UCSD-AML1 (cell line): ENCODE data around the gene GAL3ST3.

Source experiments
- DNase-seq: peaks from one replicate; lab custom pipeline; 2025; ENCODE audit not compliant: unreplicated experiment; lab: John Stamatoyannopoulos, UW

The GAL3ST3 gene

DNA sequence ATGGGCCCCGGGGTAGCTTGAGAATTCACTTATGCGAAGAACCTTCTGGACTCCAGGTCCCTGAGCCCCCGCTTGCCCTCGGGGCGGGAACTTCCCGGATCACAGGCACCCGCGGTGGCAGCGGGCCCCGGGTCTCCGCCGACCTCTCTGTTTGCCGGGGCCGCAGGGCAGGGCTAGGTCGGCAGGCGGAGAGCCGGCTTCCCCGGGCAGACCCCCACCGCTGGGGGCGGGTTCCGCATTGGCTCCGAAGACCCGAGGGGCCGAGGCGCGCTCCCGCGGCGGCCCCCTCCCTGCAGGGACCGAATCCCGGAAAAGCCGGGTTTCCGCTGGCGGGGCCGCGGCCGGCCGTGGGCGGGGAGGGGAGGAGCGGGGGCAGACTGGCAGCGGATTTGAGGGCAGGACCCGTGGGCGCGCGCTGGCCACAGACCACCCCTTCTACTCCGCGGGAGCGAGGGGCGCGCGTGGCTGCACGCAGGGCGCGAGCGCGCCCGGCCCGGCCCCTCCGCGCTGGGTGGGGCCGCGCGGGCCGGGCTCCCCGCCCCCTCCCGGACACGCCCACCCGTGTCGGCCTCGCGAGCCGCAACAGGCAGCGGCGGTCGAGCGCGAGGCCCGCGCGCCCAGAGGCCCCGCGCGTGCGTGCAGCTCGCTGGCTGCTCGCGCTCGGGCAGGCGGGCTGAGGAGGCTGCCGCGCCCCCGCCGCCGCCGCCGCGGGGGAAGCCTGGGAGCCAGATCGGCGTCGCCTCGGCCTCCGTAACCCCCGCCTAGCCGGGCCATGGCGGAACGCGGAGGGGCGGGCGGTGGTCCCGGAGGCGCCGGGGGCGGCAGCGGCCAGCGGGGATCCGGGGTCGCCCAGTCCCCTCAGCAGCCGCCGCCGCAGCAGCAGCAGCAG, 21.0 kb upstream of the GAL3ST3 start, which contains the start of gene PACS1:
PACS1 (plus strand) TSS at position 558 of the 889 bp plus-strand sequence; CDS start at position 773, 215 bp downstream.
- peak; percentile 88 for DNase-seq

DNA sequence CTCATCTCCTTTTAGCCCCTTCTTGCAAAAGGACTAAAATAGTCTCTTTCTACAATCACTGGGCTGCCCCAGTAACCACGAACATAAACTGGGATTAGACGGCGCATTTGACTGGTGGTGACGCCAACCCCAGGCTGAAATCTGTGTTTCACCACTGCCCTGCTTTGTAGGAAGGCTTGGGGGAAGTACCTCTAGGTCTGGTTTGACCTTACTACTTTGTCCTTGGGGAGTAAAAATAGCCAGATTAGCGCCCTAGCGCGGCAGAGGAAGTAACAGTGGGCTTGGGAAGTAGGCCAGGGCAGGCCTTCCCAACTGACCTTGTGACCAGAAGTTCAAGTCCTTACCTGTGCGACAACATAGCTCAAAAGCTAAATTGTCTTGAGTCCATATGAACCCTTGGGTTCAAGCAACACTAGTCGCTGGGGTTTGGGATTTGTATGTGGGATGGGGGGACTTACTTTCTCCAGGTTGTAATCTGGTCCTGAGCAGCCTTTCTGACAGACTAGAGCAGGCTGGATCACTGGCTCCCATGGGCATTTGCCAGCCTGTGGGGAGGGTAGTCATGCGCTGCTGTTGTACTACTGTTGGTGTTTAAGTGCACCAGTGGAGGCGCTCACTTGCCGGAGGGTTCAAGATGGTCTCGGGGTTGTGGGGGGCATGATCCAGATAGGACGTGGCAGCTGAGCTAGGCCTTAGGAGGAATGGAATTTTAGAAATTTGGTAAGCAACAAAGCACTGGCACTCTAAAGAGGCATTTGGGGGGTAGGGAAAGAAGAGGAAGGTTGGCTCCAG, 20.2 kb upstream of the GAL3ST3 start:
- peak; percentile 62 for DNase-seq

DNA sequence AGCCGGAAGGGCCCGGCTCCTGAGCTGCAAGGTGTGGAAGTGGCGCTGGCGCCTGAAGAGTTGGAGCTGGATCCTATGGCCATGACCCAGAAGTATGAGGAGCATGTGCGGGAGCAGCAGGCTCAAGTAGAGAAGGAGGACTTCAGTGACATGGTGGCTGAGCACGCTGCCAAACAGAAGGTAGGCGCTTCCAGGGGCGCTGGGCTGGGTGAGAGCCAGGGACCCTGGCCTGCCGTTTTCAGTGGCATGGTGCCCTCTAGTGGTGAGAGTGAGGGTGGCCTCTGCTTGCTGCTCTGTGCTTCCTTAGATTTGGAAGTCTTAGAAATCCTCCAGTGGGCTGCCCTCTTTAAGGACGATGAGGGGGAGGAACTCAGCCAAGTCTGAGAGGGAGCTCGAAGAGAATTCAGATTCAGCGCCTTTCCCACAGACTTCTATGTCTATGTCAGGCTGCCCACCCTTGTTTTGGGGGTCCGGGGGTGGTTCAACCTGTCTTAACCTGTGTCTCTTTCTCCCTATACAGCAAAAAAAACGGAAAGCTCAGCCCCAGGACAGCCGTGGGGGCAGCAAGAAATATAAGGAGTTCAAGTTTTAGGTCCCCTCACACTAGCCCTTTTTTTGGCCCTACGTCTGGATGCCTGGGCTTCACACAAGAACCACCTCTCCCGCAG, 19.3 kb upstream of the GAL3ST3 start:
- peak; percentile 68 for DNase-seq

DNA sequence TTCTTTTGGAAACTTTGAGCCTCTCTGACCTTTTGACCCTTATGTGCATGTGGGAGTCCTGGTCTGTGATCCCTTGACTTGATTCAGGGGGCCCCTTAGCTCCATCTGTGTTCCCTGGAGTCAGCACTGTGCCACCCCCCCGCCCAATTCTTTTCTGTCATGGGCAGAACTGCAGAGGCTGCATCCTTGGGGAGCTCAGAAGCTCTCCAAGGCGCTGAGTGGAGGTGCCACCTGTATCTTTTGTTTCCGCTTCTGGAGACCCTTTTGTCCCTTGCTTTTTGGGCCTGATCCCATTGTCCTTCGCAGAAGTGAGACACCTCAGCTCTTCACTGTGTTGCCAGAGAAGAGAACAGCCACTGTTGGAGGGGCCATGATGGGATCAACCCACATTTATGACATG, 18.7 kb upstream of the GAL3ST3 start:
- DNase-seq = no peak

DNA sequence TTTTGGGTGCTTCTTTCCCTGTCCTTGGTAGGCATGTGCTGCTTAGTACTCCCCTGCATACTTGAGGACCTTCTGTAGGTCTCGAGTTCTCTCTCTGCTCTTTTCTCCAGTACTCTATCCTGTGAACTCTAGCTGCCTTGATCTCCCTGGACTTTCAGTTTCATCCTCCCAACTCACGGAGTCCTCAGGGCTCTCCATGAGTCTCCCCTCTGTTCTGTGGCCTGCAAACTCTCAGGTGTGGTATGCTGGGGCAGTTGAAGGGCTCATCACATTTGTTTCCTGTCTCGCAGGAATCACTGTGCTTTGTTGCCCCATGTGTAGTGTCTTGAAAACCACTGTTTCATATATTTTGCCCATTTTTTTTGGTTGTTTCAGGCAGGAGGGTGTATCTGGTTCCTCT, 17.8 kb upstream of the GAL3ST3 start:
- DNase-seq = no peak

DNA sequence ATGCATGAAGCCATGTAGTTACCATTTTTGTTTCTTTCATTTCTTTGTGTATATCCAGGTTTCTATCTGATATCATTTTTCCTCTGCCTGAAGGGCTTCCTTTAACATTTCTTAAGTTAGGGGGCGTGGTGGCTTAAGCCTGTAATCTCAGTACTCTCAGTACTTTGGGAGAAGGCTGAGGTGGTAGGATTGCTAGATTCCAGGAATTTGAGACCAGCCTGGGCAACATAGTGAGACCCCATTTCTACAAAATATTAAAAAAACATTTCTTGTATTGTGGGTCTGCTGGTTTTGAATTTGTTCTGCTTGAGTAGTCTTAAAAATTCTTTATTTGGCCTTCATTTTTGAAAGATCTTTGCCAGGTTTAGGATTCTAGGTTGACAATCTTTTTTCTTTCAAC, 15.6 kb upstream of the GAL3ST3 start:
- no peak for DNase-seq

DNA sequence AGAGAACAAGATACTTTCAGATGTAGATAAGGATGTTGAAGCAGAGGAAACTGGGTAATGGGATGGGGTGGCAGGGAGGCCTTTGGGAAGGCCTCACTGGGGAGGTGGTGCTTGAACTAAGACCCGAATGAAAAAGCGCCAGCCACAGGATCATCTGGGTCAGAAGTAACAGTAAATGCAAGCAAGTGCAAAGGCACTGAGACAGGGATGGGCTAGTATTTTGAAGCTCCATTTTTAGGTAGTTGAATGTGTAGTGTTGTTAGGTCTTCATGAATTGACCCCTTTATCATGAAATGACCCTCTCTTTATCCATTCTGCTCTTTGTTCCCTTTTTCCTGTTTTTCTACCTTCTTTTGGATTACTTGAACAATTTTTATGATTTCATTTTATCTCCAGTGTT, 14.9 kb upstream of the GAL3ST3 start:
- DNase-seq = no peak

DNA sequence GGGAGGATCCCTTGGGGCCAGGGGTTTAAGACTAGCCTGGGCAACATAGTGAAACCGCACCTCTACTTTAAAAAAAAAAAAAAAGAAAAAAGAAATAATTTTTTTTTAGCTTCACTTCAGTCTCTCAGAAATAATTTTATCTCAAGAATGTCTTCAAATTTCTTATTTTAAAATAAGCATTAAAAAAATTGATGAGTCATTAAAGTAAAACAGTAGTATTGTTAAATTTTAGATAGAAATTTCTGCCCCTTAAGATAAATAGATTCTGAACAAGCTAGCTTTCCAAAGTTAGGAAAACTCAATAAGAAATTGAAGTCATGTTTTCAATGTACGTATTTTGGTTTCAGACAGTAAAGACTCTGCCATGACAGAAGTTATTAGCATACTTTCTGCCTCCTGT, 13.4 kb upstream of the GAL3ST3 start:
- no peak for DNase-seq

DNA sequence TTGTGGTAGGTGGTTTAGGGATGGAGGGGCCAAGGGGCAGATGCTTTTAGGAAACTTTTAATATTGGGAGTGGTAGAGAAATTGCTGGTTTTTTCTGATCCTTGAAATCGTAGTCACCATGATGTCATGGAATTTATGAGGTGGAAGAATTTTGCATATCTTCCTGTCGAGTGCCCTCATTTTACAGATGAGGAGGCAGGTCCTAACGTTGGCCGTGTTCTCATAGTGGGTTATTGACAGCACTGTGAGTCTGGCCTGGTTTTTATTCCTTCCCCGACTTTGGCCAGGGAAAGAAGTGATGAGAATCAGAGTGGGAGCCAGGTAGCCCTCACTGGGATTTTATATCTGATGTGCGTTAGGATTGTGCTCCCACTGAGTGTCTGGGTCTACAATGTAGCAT, 12.3 kb upstream of the GAL3ST3 start:
- no peak for DNase-seq

DNA sequence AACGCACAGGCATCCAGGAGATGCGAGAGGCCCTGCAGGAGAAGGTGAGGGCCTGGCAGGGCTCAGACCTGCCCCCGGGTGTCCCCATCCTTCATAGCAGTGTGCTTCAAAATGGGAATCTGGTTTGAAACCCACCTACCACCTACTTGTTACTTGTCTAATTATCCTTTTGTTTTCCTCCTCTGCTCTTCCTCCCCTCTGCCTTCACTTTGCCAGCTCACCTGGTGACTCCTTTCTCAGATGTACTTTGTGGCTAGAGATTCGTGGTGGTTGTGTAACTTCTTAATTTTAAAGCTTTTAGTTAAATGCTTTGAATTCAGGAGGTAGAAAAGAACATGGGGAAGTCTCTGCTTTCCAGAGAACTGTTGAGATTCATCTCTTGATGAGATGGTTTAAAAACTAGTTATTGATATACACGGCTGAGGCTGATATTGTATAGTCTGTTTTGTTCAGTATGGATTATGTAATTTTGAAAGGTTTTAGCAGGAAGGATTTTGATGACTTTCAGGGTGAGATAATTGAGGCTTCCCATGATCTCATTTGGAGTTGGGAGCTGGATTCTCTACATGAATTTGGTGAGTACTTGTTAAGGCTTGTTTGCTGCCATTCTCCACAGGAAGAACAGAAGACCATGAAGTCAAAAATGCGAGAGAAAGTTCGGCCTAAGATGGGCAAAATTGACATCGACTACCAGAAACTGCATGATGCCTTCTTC, 11.2 kb upstream of the GAL3ST3 start:
- no peak for DNase-seq

DNA sequence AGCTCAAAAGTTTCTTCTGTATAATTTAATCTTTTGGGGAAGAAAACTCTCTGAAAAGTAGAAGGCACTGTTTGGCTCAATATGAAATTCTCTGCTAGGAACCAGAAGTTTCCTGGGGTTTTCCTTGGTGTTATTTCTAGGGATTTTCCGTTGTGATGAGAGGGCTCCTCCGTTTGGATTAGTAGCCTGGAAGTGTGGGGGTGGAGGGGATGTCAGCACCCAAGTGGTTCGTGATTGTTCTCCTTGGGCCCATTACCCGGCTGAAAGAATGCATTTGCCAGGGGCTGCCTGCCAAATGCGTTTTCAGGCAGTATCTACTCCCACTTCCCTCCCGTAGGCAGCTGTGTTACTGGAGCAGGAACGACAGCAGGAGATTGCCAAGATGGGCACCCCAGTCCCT, 7.5 kb upstream of the GAL3ST3 start:
- no peak for DNase-seq

DNA sequence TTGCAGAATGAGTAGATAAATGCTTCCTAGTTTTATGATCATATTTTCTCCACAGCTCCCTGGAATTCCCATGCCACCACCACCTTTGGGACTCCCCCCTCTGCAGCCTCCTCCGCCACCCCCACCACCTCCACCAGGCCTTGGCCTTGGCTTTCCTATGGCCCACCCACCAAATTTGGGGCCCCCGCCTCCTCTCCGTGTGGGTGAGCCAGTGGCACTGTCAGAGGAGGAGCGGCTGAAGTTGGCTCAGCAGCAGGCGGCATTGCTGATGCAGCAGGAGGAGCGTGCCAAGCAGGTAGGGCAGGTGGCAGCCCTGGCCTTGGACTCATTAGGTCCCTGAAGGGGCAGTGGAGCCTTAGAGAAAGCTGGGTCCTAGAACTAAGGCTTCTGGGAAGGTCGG, 6.1 kb upstream of the GAL3ST3 start:
- no peak for DNase-seq

DNA sequence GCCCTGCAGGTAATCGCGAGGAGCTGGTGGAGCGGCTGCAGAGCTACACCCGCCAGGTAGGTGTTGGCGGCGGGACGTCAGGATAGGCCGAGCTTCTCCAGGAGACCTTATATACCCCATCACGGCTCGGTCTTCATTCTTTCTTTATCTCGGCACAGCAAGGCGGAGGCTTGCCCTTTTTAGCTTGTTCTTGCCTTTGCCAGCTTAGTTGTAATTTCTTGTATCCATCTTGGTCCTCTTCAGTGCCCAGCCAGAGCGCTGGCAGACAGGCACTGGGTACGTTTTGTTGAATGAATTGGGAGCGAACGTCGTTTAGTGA, 3.7 kb upstream of the GAL3ST3 start:
- no peak for DNase-seq

DNA sequence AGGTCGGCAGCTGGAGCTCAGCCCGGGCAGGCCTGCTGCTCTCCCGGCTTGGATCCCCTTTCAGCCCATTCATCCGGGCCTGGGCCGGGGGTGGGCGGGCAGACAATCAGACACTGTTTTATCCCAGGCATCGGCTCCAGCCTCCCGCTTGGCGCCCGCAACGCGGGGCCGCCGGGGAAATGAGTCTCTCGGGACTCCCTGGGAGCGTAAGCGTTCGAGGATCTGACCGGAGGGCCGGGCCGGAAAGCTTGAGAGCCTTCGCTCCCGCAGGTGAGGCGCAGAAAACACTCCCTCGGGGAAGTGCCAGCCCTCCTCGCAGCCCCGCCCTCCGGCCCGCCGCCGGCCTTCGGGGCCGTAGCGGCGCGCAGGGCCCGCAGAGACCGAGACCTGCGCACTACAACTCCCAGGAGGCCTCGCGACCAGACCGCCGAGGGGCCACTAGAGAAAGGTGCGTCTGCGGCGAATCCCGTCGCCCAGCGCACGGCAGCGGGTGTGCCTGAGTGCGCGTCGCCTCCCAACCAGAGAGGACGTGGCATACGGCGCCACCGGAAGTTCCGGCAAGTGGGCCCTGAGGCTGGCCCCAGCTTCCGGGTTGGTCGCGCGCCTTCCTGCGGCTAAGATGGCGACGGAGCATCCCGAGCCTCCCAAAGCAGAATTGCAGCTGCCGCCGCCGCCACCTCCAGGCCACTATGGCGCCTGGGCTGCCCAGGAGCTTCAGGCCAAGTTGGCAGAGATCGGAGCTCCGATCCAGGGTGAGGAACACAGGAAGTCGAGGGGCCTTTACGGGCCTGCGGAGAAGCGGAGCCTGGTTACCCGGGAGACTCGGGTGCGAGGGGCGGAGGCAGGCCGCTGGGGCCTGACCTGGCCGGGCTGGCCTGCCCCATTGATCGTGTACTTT, 3.1 kb upstream of the GAL3ST3 start, which contains the start of gene SF3B2:
SF3B2 (plus strand) TSS at position 599 of the 898 bp plus-strand sequence; CDS start at position 620, 21 bp downstream.
- peak; percentile 98 for DNase-seq

DNA sequence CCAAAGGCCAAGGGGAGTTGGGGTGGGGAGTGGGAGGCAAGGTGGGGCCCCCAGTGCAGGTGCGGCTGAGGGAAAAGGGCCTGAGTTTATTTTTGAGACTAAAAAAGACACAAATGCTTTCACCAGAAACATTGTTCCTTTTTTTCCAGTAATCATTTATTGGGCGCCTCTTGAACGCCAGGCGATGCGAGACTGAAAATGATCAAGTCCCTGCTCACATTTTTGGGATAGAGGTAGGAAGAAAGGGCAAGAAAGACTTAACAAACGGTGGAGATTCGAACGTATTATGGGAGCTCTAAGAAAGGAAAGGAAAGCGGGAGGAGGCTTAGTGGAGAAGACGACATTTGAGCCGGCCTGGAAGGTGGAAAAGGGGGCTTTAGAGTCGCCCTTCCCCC, 2.4 kb upstream of the GAL3ST3 start:
- DNase-seq = no peak

DNA sequence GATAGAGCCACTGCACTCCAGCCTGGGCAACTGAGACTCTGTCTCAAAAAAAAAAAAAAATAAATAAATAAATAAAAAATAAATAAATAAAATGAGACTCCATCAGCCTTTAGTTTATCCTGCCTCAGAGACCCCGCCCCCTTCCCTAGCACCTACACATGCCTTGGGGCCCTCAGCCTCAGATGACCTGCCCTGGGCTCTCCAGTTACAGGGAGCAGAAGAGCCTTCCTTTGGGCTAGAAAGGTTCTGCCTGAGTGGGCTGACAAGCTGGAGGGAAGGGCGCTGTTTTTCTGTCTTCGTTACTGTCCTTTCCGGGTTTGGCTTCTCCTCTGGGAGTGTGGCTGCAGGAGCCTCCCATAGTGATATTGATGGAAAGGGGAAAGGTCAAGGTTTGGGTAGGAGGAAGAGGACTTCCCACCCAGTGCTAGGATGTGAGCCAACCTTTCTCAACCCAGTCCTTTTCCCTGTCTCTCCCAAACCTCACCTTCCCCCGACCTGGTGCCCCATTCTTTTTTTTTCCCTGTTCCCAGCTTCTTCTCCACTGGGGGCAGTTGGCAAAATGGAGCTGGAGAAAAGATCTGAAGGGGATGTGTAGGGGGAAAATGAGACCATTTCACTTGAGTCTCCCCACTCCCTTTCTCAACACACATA, 1.7 kb upstream of the GAL3ST3 start:
- DNase-seq = no peak

DNA sequence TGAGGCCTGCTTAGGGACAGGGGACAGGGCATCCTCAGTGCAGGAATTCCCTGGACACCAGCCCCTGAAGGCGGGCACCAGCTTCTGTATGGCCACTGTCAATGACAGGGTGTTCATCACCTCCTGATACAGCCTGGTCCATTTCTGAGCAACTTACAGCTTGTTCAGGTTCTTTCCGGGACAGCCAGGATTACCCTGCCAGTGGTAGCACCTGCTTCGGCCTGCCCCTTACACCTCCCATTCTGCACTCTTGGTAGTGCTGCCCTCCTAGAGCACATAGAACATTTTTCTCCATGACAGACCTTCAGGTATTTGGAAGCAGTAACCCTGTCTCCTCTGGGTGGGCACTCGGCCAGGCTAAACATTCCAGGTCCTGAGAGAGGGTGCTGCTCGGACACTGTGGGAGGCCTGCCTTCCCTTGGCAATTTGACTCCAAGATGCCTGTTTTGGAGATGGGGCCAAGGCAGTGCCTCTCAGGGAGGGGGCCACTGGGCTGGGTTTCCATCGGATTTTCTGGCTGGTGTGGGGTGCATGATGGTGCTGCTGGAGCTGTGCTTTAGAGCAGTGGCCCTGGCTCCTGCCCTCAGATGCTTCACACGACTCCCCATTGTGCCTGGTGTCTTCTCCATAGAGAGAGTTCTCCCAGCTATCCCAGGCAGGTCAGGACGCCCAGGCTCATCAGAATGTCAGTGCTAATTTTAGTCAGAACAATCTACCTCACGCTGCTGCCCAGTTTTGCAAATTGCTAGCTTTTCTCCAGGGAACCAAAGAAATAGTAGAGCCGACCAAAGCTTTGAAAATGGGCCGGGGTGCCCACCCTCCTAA, 1.2 kb downstream of the GAL3ST3 start:
- no peak for DNase-seq

DNA sequence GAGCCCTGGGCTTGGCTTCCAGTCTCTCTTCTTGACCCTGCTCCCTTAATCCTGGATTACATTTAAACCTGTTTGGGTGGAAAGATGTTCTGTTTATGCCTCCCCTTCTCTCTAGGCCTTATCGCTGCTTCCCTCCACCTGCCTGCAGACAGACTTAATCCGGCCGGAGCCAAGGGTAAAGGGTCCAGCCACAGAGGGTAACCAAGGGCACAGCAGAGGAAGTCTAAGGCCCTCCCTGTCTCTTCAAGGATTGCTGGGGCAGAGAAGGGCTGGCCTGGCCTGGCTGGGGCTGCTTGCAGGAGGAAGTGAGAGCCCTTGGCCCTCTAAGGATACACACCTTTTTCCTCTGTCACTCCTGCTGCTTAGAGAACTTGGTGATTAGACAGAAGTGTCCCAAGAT, 2.1 kb downstream of the GAL3ST3 start:
- no peak for DNase-seq
